Keratinocyte (primary cell): ENCODE data around the gene SEC14L1. TPM values are rescaled to one million over a fixed set of nuclear protein-coding genes. Genes with fewer than 3 reads are reported as not detected.
"Not testable (repeated sequence)": the region's sequence is repeated elsewhere in the genome, so short reads cannot be mapped to it uniquely, and the experiment has no call there.

ENCODE experiments used
- DNase-seq: peaks from one replicate; pipeline ENCODE4 v3.0.0-alpha.2; 2011; ENCODE audit warnings: low read depth, missing footprints, low spot score
- FAIRE-seq: peaks from 2 replicates; lab custom pipeline; 2011; peaks lifted over from hg19 to GRCh38; lab: Jason Lieb, UNC
- H2AFZ ChIP-seq: 2 replicates; pipeline ENCODE4 v1.6.0; 2012; ENCODE audit warnings: low read length, control low read depth, inconsistent platforms; ENCODE audit not compliant: control insufficient read depth
- H3K27ac ChIP-seq: 2 replicates; pipeline ENCODE4 v1.5.1; 2011; ENCODE audit warnings: low read length; ENCODE audit not compliant: control insufficient read depth, insufficient read depth
- H3K27me3 ChIP-seq: 3 replicates; pipeline ENCODE4 v1.6.0; 2011; ENCODE audit warnings: low read length; ENCODE audit not compliant: control insufficient read depth, insufficient read depth; ENCODE audit errors: extremely low read depth
- H3K36me3 ChIP-seq, 2 experiments: 2 replicates in 1 of 2; 3 replicates in 1 of 2; pipeline ENCODE4 v1.5.1; 2011; ENCODE audit warnings: low read length in 2 of 2, mild to moderate bottlenecking in 1 of 2; ENCODE audit not compliant: control insufficient read depth in 2 of 2, insufficient read depth in 2 of 2; ENCODE audit errors: extremely low read depth in 1 of 2
- H3K4me1 ChIP-seq: 3 replicates; pipeline ENCODE4 v1.5.1; 2011; ENCODE audit warnings: low read length; ENCODE audit not compliant: control insufficient read depth, insufficient read depth; ENCODE audit errors: extremely low read depth
- H3K4me2 ChIP-seq: 3 replicates; pipeline ENCODE4 v1.6.0; 2011; ENCODE audit warnings: low read depth, low read length; ENCODE audit not compliant: control insufficient read depth, insufficient read depth; ENCODE audit errors: extremely low read depth
- H3K4me3 ChIP-seq, 3 experiments: fragments of 200-600 bp in 1 of 3; sonication (generic) in 1 of 3; 2 replicates in 2 of 3; 3 replicates in 1 of 3; pipeline ENCODE4 v1.5.1; 2011 to 2016; ENCODE audit warnings: low read length in 3 of 3, mild to moderate bottlenecking in 3 of 3, control low read depth in 2 of 3, inconsistent platforms in 1 of 3, low read depth in 1 of 3, mixed read lengths in 1 of 3, mixed run types in 1 of 3, moderate library complexity in 1 of 3; ENCODE audit not compliant: control insufficient read depth in 2 of 3, insufficient read depth in 2 of 3; ENCODE audit errors: extremely low read depth in 1 of 3
- H3K79me2 ChIP-seq: 2 replicates; pipeline ENCODE4 v1.6.0; 2012; ENCODE audit warnings: low read length; ENCODE audit not compliant: control insufficient read depth, insufficient read depth
- H3K9ac ChIP-seq: 3 replicates; pipeline ENCODE4 v1.6.0; 2011; ENCODE audit warnings: low read length; ENCODE audit not compliant: control insufficient read depth, insufficient read depth; ENCODE audit errors: extremely low read depth
- H3K9me1 ChIP-seq: 3 replicates; pipeline ENCODE4 v1.6.0; 2011; ENCODE audit warnings: low read length; ENCODE audit not compliant: control insufficient read depth, insufficient read depth; ENCODE audit errors: extremely low read depth
- H3K9me3 ChIP-seq: 2 replicates; pipeline ENCODE4 v1.5.1; 2012; ENCODE audit warnings: low read depth, low read length; ENCODE audit not compliant: control insufficient read depth
- H4K20me1 ChIP-seq: 3 replicates; pipeline ENCODE4 v1.6.0; 2011; ENCODE audit warnings: low read length; ENCODE audit not compliant: control insufficient read depth, insufficient read depth; ENCODE audit errors: extremely low read depth
- CTCF ChIP-seq, 3 experiments: IDR thresholded peaks in 1 of 3; conservative IDR thresholded peaks in 1 of 3; optimal IDR thresholded peaks in 1 of 3; 2 replicates in 2 of 3; 3 replicates in 1 of 3; pipeline versions ENCODE3 to v1.5.1; 2011; ENCODE audit warnings: low read length in 3 of 3, mild to moderate bottlenecking in 3 of 3, moderate library complexity in 2 of 3, control low read depth in 1 of 3, inconsistent platforms in 1 of 3; ENCODE audit not compliant: insufficient read depth in 2 of 3; ENCODE audit errors: extremely low read depth in 1 of 3
- EZH2 ChIP-seq: IDR thresholded peaks from one replicate; pipeline ENCODE4 v1.6.1; 2012; ENCODE audit warnings: inconsistent platforms, mild to moderate bottlenecking, low read length, moderate library complexity
- dilution Hi-C: fragments of 300-500 bp; cut with MboI; formaldehyde crosslinking; loops from one replicate; pipeline ENCODE4 v1.7.0; 2020; ENCODE audit warnings: low sequenced_read_pairs; ENCODE audit not compliant: extremely low pct_ligation_motif_present
- polyA plus RNA-seq, 5 experiments: library from polyadenylated mRNA; depleted of rRNA in 3 of 5; stranded (reverse) in 3 of 5; stranded (forward) in 1 of 5; unstranded in 1 of 5; fragments of >200 nt; gene quantifications; 1 replicate in 1 of 5; 2 replicates in 3 of 5; 3 replicates in 1 of 5; pipeline versions ENCODE4 v1.2.1 to v1.2.3, GENCODE V29; 2011 to 2012; ENCODE audit warnings: missing spikeins in 2 of 5, low read depth in 1 of 5, low replicate concordance in 1 of 5

The SEC14L1 gene
- polyA plus RNA-seq, 1 donor (not counting 4 experiments of a cell fraction or from before 2014, with no cell fraction given) = 35.6 TPM

- dilution Hi-C loops = no loop called here
- Histone ChIP-seq H2AFZ (no peak overlapping the region), H4K20me1 (no peaks in the 10 kb centered on the region), H3K36me3 (no peaks in the 10 kb centered on the region), H3K27ac (no peak overlapping the region), H3K4me3 (no peak overlapping the region), H3K27me3 (peaks cover 9% of the 10 kb centered on the region), H3K79me2 (no peaks in the 10 kb centered on the region), H3K9me3 (no peaks in the 10 kb centered on the region), H3K4me2 (no peak overlapping the region), H3K9me1 (no peaks in the 10 kb centered on the region), H3K9ac (no peak overlapping the region), H3K4me1 (peaks cover 38% of the 10 kb centered on the region)
- DNase-seq (no peak), FAIRE-seq (no peak)
- no peak for TF ChIP-seq CTCF (optimal IDR thresholded peaks at IDR 0.05 in 1 of 3, IDR thresholded peaks at IDR 0.05 in 1 of 3, conservative IDR thresholded peaks at IDR 0.05 in 1 of 3; ENCODE audit: extremely low read depth in 1 of 3, insufficient read depth in 2 of 3, low read length in 3 of 3)
- TF ChIP-seq EZH2 = no peak
Measured at GRCh38 chr17:77251622-77252183, 110.9 kb downstream of the SEC14L1 start.

GRCh38 chr17:77252306-77252705, 111.5 kb downstream of the SEC14L1 start:
- DNase-seq, H4K20me1 ChIP-seq, H3K79me2 ChIP-seq, H3K4me2 ChIP-seq, FAIRE-seq, H3K9me3 ChIP-seq, dilution Hi-C loops, H3K36me3 ChIP-seq, H2AFZ ChIP-seq, H3K27ac ChIP-seq, H3K4me3 ChIP-seq, H3K9me1 ChIP-seq, H3K27me3 ChIP-seq, H3K9ac ChIP-seq: not testable (repeated sequence)
- peaks cover 34% of the 10 kb centered on the region for H3K4me1 ChIP-seq

GRCh38 chr17:77253611-77254051, 112.9 kb downstream of the SEC14L1 start:
- peak; percentile 5 for FAIRE-seq
- H3K9me3 ChIP-seq = no peaks in the 10 kb centered on the region
- no peaks in the 10 kb centered on the region for H3K36me3 ChIP-seq
- no peak overlapping the region for H3K9ac ChIP-seq
- dilution Hi-C loops = no loop called here
- H3K79me2 ChIP-seq = no peaks in the 10 kb centered on the region
- no peaks in the 10 kb centered on the region for H3K27me3 ChIP-seq
- H3K9me1 ChIP-seq = no peaks in the 10 kb centered on the region
- H4K20me1 ChIP-seq = no peaks in the 10 kb centered on the region
- H2AFZ ChIP-seq = peak overlapping the region; percentile 5
- H3K4me3 ChIP-seq = no peak overlapping the region
- peaks cover 34% of the 10 kb centered on the region for H3K4me1 ChIP-seq
- DNase-seq = no peak
- no peak overlapping the region for H3K4me2 ChIP-seq
- TF ChIP-seq CTCF (optimal IDR thresholded peaks at IDR 0.05 in 1 of 3, IDR thresholded peaks at IDR 0.05 in 1 of 3, conservative IDR thresholded peaks at IDR 0.05 in 1 of 3; ENCODE audit: extremely low read depth in 1 of 3, insufficient read depth in 2 of 3, low read length in 3 of 3) = no peak
- no peak for TF ChIP-seq EZH2
- peak overlapping the region; percentile 93 for H3K27ac ChIP-seq
